Memory B cell (primary cell): ENCODE results near the gene TEX9.
"Not testable (repeated sequence)": the region's sequence is repeated elsewhere in the genome, so short reads cannot be mapped to it uniquely, and the experiment has no call there.

ENCODE experiments used
- ATAC-seq: fragments of 150-1000 bp; cut with Tn5 transposase; 2 replicates; pipeline ENCODE4 v1.10.0; 2021; ENCODE audit warnings: low read depth, mild to moderate bottlenecking, moderate library complexity
- DNase-seq, 2 donors: peaks; one replicate each; pipeline ENCODE4 v3.0.0; 2022; ENCODE audit warnings: low spot score in 2 of 2
- H3K27ac Mint-ChIP-seq: one replicate; pipeline ENCODE4 v1.8.0; 2022; ENCODE audit warnings: mild to moderate bottlenecking, moderate library complexity, mixed read lengths
- H3K27me3 Mint-ChIP-seq: one replicate; pipeline ENCODE4 v1.8.0; 2022; ENCODE audit warnings: mixed read lengths
- H3K36me3 Mint-ChIP-seq: one replicate; pipeline ENCODE4 v1.8.0; 2022; ENCODE audit warnings: mild to moderate bottlenecking, mixed read lengths
- H3K4me1 Mint-ChIP-seq: one replicate; pipeline ENCODE4 v1.8.0; 2022; ENCODE audit warnings: mixed read lengths
- H3K4me3 Mint-ChIP-seq: one replicate; pipeline ENCODE4 v1.8.0; 2022; ENCODE audit warnings: mild to moderate bottlenecking, moderate library complexity, mixed read lengths
- H3K9me3 Mint-ChIP-seq: one replicate; pipeline ENCODE4 v1.8.0; 2022; ENCODE audit warnings: mixed read lengths

The TEX9 gene

GRCh38 chr15:56383010-56383409 is 17.8 kb downstream of the TEX9 start:
- Mint-ChIP-seq H3K9me3 (peaks cover 10% of the 10 kb centered on the region), H3K27ac (no peak overlapping the region), H3K4me3 (no peak overlapping the region), H3K27me3 (no peaks in the 10 kb centered on the region), H3K4me1 (peaks cover 17% of the 10 kb centered on the region), H3K36me3 (peaks cover 45% of the 10 kb centered on the region)
- no peak for DNase-seq
- no peak for ATAC-seq

DNA sequence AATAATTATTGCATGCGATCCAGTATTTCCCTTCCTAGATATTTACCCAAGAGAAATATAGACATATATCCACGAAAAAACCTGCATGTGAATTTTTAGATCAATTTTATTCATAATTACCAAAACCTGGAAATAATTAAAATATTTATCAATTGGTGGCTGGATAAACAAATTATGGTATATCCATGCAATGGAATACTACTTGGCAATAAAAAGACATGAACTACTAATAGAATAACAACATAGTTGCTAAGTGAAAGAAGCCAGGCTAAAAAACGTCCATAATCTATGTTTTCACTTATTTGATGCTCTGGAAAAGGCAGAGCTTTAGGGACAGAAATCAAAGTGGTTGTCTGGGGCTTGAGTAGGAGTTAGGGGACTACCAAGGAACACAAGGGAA is 20.7 kb downstream of the TEX9 start:
- DNase-seq: no peak
- peaks cover 12% of the 10 kb centered on the region for H3K4me1 Mint-ChIP-seq

DNA sequence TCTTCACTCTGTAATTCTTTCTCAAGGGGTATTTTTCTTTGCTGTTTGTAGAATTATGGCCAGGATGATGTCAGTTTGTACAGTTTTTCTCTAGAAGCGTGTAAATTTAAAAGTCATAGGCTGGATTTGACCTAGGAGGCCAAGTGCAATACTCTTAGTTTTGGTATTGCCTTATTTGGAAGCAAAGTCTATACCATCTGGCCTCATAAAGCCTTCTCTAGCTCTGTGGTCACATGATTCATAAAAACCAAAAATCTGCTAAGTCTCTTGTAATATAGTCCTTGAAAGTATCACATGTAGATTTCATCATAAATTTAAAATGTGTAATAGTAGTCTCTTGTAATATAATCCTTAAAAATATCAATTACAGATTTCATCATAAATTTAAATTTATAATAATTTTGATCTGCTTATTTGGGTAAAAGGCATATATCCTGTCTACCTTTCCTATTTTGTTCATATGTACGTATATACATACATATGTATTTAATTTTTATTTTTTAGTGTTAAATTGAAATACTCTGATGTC is 25.6 kb downstream of the TEX9 start:
- no peak for DNase-seq
- Mint-ChIP-seq H3K4me3 (no peak overlapping the region), H3K4me1 (no peaks in the 10 kb centered on the region), H3K27me3 (no peaks in the 10 kb centered on the region), H3K36me3 (peaks cover 21% of the 10 kb centered on the region), H3K9me3 (no peaks in the 10 kb centered on the region), H3K27ac (no peak overlapping the region)
- ATAC-seq: no peak

More for the DNA sequence above, 20.7 kb downstream of the TEX9 start:
- Mint-ChIP-seq H3K27me3 (no peaks in the 10 kb centered on the region), H3K36me3 (peaks cover 29% of the 10 kb centered on the region), H3K4me3 (no peak overlapping the region), H3K9me3 (peaks cover 3% of the 10 kb centered on the region), H3K27ac (no peak overlapping the region)
- no peak for ATAC-seq

- DNase-seq (no peak), ATAC-seq (no peak)
- no peak overlapping the region for H3K4me3 Mint-ChIP-seq
- H3K36me3 Mint-ChIP-seq: peaks cover 31% of the 10 kb centered on the region
- no peaks in the 10 kb centered on the region for H3K4me1 Mint-ChIP-seq
- no peaks in the 10 kb centered on the region for H3K27me3 Mint-ChIP-seq
- peaks cover 4% of the 10 kb centered on the region for H3K9me3 Mint-ChIP-seq
- no peak overlapping the region for H3K27ac Mint-ChIP-seq
Observed at GRCh38 chr15:56393277-56393676, 28.1 kb downstream of the TEX9 start.

- ATAC-seq (no peak), DNase-seq (no peak)
- Mint-ChIP-seq H3K27me3 (no peaks in the 10 kb centered on the region), H3K9me3 (peaks cover 4% of the 10 kb centered on the region), H3K4me3 (no peak overlapping the region), H3K4me1 (no peaks in the 10 kb centered on the region), H3K27ac (no peak overlapping the region), H3K36me3 (peaks cover 27% of the 10 kb centered on the region)
Observed at GRCh38 chr15:56394909-56395308, 29.7 kb downstream of the TEX9 start.

DNA sequence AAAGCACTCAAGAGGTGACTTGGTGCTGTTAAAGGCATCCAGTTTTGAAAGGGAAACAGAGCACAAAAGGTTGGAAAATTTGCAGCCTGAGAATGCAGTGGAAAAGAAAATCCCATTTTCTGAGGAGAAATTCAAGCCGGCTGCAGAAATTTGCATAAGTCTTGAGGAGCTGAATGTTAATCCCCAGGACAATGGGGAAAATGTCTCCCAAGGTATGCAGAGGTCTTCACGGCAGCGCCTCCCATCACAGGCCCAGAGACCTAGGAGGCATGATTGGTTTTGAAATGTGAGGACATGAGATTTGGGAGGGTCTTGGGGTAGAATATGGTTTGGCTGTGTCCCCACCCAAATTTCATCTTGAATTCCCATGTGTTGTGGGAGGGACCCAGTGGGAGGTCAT is 32.1 kb downstream of the TEX9 start:
- peaks cover 26% of the 10 kb centered on the region for H3K36me3 Mint-ChIP-seq

GRCh38 chr15:56399209-56399608 is 34.0 kb downstream of the TEX9 start:
- H3K9me3 Mint-ChIP-seq, H3K27ac Mint-ChIP-seq, DNase-seq, H3K27me3 Mint-ChIP-seq, ATAC-seq, H3K4me3 Mint-ChIP-seq, H3K4me1 Mint-ChIP-seq: not testable (repeated sequence)
- peaks cover 27% of the 10 kb centered on the region for H3K36me3 Mint-ChIP-seq

More for the DNA sequence above, 32.1 kb downstream of the TEX9 start:
- not testable (repeated sequence) for H3K4me3 Mint-ChIP-seq, H3K4me1 Mint-ChIP-seq, ATAC-seq, DNase-seq, H3K27me3 Mint-ChIP-seq, H3K27ac Mint-ChIP-seq, H3K9me3 Mint-ChIP-seq

- DNase-seq: no peak
- Mint-ChIP-seq H3K36me3 (peaks cover 25% of the 10 kb centered on the region), H3K4me1 (peaks cover 10% of the 10 kb centered on the region), H3K4me3 (no peak overlapping the region), H3K27ac (peak overlapping the region; percentile 86), H3K9me3 (peaks cover 6% of the 10 kb centered on the region), H3K27me3 (no peaks in the 10 kb centered on the region)
- ATAC-seq: no peak
Observed at GRCh38 chr15:56410721-56411120, 45.5 kb downstream of the TEX9 start.

DNA sequence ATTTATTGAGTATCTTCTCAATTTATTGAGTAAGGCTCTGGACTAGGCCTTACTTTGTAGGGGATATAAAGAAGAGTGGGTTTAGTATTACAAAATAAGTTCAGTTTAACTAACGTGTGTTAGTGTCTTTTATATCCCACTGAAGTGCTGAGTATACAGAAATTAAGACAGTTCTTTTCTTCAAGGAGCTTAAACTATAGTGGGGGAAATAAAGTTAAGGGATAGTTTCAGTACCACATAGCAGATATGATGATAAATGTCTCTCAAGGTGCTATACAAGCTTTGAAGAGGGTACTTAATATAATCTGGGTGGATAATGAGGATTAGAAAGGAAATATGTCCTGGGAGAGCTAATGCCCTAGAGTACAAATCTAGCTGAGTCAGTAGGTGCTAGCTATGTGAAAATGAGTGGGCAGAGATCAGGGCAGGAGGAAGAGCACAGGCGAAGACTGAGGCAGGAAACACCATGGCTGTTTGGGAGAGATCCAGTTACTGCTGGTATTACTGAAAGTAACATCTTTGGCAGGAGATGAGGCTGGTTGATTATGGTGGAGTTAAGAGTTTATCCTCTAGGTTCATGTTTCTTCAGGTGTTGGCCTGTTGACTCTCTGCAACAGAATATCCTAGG is 46.0 kb downstream of the TEX9 start:
- Mint-ChIP-seq H3K4me3 (no peak overlapping the region), H3K27ac (peak overlapping the region; percentile 25), H3K36me3 (peaks cover 29% of the 10 kb centered on the region), H3K27me3 (no peaks in the 10 kb centered on the region), H3K9me3 (peaks cover 3% of the 10 kb centered on the region), H3K4me1 (peaks cover 10% of the 10 kb centered on the region)
- ATAC-seq (no peak), DNase-seq (no peak)

DNA sequence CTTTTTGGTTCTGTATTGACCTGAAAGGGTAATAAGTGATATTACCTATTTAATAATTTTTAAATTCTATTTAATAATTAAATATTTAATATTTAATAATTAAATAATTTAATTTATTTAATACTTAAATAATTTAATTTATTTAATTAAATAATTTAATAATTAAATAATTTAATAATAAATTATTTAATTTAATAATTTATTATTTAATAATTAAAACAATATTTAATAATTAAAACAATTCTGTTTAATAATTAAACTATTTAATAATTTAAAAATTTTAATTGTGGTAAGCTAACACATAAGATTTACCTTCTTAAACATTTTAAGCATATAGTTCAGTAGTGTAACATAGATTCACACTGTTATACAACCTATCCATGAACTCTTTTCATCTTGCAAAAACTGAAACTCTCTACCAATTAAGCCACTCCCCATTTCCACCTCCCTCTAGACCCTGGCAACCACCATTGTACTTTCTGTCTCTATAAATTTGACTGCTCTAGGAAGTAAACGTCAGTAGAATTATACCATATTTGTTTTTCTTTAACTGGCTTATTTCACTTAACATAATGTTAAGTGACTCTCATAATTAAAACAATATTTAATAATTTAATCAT is 48.0 kb downstream of the TEX9 start:
- not testable (repeated sequence) for H3K9me3 Mint-ChIP-seq

GRCh38 chr15:56425276-56425675 is 60.0 kb downstream of the TEX9 start:
- Mint-ChIP-seq H3K27ac (no peak overlapping the region), H3K36me3 (peaks cover 42% of the 10 kb centered on the region), H3K27me3 (no peaks in the 10 kb centered on the region), H3K4me1 (peaks cover 8% of the 10 kb centered on the region), H3K4me3 (no peak overlapping the region), H3K9me3 (peaks cover 6% of the 10 kb centered on the region)
- no peak for ATAC-seq
- no peak for DNase-seq

More for the DNA sequence above, 48.0 kb downstream of the TEX9 start:
- not testable (repeated sequence) for DNase-seq, ATAC-seq, H3K4me3 Mint-ChIP-seq, H3K27me3 Mint-ChIP-seq, H3K27ac Mint-ChIP-seq
- H3K4me1 Mint-ChIP-seq: peaks cover 12% of the 10 kb centered on the region
- H3K36me3 Mint-ChIP-seq: peaks cover 41% of the 10 kb centered on the region

- Mint-ChIP-seq H3K27ac (peak overlapping the region; percentile 60), H3K36me3 (peaks cover 36% of the 10 kb centered on the region), H3K4me1 (peaks cover 8% of the 10 kb centered on the region), H3K9me3 (peaks cover 6% of the 10 kb centered on the region), H3K27me3 (no peaks in the 10 kb centered on the region), H3K4me3 (no peak overlapping the region)
- ATAC-seq (no peak), DNase-seq (no peak)
Observed at GRCh38 chr15:56425976-56426375, 60.8 kb downstream of the TEX9 start.

DNA sequence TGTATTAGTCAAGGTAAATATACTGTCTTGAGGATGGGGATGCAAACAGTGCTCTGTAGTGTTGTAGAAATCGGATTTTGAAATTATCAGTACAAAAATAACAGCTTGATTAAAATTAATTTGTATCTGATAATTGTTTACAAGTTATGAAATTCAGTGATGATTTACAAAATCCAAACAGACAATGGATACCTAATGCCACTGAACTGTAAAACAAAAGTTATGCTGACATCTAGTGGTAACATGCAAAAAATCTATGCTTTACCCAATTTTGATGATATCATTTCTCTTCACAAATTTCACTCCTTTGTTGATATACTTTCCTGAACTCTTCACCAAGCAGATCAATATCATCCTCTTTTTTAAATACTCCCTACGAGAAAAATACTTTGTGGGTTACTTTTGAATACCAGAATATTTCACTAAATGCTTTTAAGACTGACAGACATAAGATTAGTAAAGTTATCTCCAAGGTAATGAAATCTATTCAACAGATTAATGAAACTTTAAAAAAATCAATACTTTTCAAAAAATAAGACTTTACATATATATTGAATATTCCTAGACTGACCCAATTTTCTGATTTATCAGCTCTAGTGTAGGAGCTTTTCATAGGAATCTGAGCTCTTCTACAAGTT is 63.7 kb downstream of the TEX9 start:
- H3K4me1 Mint-ChIP-seq: peaks cover 8% of the 10 kb centered on the region
- H3K27me3 Mint-ChIP-seq: no peaks in the 10 kb centered on the region
- ATAC-seq (peak; percentile 59), DNase-seq (peak in 1 of 2 donors; percentile 17)
- peaks cover 4% of the 10 kb centered on the region for H3K9me3 Mint-ChIP-seq
- H3K27ac Mint-ChIP-seq: no peak overlapping the region
- no peak overlapping the region for H3K4me3 Mint-ChIP-seq
- peaks cover 27% of the 10 kb centered on the region for H3K36me3 Mint-ChIP-seq

DNA sequence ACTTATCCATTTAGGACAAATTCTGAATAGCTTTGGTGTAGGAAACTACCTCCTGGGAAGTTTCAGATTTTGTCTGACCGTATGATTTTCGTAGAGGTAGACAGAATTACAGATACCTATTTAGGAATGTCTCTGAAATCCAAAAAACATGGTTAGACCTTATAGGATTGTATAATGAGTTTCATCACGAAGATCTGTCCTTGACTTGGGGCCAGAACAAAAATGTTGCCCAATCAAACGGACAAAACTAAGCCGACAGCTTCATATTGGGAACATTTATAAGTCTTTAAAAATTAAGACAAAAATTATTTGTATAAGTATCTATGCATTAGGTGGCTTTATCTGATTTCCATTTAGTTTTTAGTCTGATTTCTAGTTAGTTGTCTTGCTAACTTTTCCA is 67.1 kb downstream of the TEX9 start:
- DNase-seq: no peak
- Mint-ChIP-seq H3K9me3 (peaks cover 2% of the 10 kb centered on the region), H3K27ac (no peak overlapping the region), H3K4me3 (no peak overlapping the region), H3K27me3 (no peaks in the 10 kb centered on the region), H3K36me3 (peaks cover 21% of the 10 kb centered on the region), H3K4me1 (no peaks in the 10 kb centered on the region)
- no peak for ATAC-seq
